A549 (cell line): ENCODE measurements around the gene CTBP1.

Experiments used
- CHD4 ChIP-seq: fragments of 200-600 bp; sonication (generic); IDR thresholded peaks from 2 replicates; pipeline ENCODE4 v1.6.1; 2016; ENCODE audit warnings: antibody characterized with exemption, mild to moderate bottlenecking, borderline replicate concordance
- CTCF ChIP-seq: fragments of >200 bp; sonication (Bioruptor Twin); formaldehyde crosslinking; IDR thresholded peaks from 3 replicates; pipeline ENCODE4 v1.5.1; 2016
- EP300 ChIP-seq, 2 experiments: fragments of >200 bp; sonication (Bioruptor Twin); formaldehyde crosslinking; IDR thresholded peaks; 2 replicates in 1 of 2; 3 replicates in 1 of 2; pipeline ENCODE4 v1.6.1; 2016 to 2017
- FOXS1 ChIP-seq: fragments of 250-450 bp; sonication (Bioruptor Pico); IDR thresholded peaks from 2 replicates; pipeline ENCODE4 v1.5.0; 2020; ENCODE audit warnings: mild to moderate bottlenecking, moderate library complexity
- HDAC2 ChIP-seq: fragments of 200-600 bp; sonication (generic); IDR thresholded peaks from 2 replicates; pipeline ENCODE4 v1.6.1; 2016
- HMGXB4 ChIP-seq: fragments of 250-450 bp; sonication (Bioruptor Pico); IDR thresholded peaks from 2 replicates; pipeline ENCODE4 v1.5.0; 2021; ENCODE audit warnings: mild to moderate bottlenecking, moderate library complexity, borderline replicate concordance
- MAFK ChIP-seq: fragments of 450-650 bp; IDR thresholded peaks from 2 replicates; pipeline ENCODE4 v1.6.1; 2014; ENCODE audit not compliant: partially characterized antibody
- POLR2A ChIP-seq: IDR thresholded peaks from 2 replicates; pipeline ENCODE4 v1.6.1; 2012; ENCODE audit warnings: mild to moderate bottlenecking, low read length
- RAD21 ChIP-seq, 2 experiments: fragments of >200 bp in 1 of 2; sonication (Bioruptor Twin) in 1 of 2; formaldehyde crosslinking in 1 of 2; IDR thresholded peaks in 1 of 2; conservative IDR thresholded peaks in 1 of 2; 2 replicates in 1 of 2; 3 replicates in 1 of 2; pipeline ENCODE4 v1.6.1; 2012 to 2018; ENCODE audit warnings: inconsistent platforms in 1 of 2
- SMC3 ChIP-seq: fragments of >200 bp; sonication (Bioruptor Twin); formaldehyde crosslinking; IDR thresholded peaks from 3 replicates; pipeline ENCODE4 v1.6.1; 2018; ENCODE audit warnings: inconsistent platforms
- TF ChIP-seq, protein P1 (sequence below): fragments of 200-600 bp; sonication (generic); IDR thresholded peaks from 2 replicates; pipeline ENCODE4 v1.6.1; 2016; ENCODE audit warnings: antibody characterized with exemption, mild to moderate bottlenecking, moderate library complexity

GRCh38 chr4:1283711-1284110, 34.8 kb upstream of the CTBP1 start:
- no peak for TF ChIP-seq CTCF
- no peak for TF ChIP-seq RAD21 (conservative IDR thresholded peaks at IDR 0.05 in 1 of 2, IDR thresholded peaks at IDR 0.05 in 1 of 2)
- no peak for TF ChIP-seq FOXS1 (CRISPR knock-in tag)
- no peak for TF ChIP-seq HDAC2
- TF ChIP-seq POLR2A: no peak
- no peak for TF ChIP-seq HMGXB4 (CRISPR knock-in tag)
- no peak for TF ChIP-seq EP300 (IDR thresholded peaks at IDR 0.05)
- TF ChIP-seq CHD4: no peak
- TF ChIP-seq SMC3: no peak
- TF ChIP-seq, protein P1, sequence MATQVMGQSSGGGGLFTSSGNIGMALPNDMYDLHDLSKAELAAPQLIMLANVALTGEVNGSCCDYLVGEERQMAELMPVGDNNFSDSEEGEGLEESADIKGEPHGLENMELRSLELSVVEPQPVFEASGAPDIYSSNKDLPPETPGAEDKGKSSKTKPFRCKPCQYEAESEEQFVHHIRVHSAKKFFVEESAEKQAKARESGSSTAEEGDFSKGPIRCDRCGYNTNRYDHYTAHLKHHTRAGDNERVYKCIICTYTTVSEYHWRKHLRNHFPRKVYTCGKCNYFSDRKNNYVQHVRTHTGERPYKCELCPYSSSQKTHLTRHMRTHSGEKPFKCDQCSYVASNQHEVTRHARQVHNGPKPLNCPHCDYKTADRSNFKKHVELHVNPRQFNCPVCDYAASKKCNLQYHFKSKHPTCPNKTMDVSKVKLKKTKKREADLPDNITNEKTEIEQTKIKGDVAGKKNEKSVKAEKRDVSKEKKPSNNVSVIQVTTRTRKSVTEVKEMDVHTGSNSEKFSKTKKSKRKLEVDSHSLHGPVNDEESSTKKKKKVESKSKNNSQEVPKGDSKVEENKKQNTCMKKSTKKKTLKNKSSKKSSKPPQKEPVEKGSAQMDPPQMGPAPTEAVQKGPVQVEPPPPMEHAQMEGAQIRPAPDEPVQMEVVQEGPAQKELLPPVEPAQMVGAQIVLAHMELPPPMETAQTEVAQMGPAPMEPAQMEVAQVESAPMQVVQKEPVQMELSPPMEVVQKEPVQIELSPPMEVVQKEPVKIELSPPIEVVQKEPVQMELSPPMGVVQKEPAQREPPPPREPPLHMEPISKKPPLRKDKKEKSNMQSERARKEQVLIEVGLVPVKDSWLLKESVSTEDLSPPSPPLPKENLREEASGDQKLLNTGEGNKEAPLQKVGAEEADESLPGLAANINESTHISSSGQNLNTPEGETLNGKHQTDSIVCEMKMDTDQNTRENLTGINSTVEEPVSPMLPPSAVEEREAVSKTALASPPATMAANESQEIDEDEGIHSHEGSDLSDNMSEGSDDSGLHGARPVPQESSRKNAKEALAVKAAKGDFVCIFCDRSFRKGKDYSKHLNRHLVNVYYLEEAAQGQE: no peak
- no peak for TF ChIP-seq MAFK
